HEK293 (cell line): Measurements from ENCODE around the gene FAM131B.

Source experiments
- CTCF ChIA-PET: fragments of 350-600 bp; formaldehyde crosslinking; extraction: SDS; loops from one replicate; lab custom pipeline; 2021; ENCODE audit warnings: antibody characterized with exemption; lab: Yijun Ruan, JAX
- POLR2A ChIA-PET: fragments of 300-600 bp; formaldehyde crosslinking; extraction: SDS; loops from one replicate; lab custom pipeline; 2020; ENCODE audit warnings: antibody characterized with exemption, inconsistent platforms; lab: Yijun Ruan, JAX
- H3K27ac ChIP-seq: fragments of 200-500 bp; sonication (Bioruptor generic); 2 replicates; pipeline ENCODE4 v1.5.1; 2014; ENCODE audit warnings: low read depth, low read length, control low read depth, inconsistent platforms; ENCODE audit errors: extremely low read depth
- H3K36me3 ChIP-seq, 2 experiments: fragments of 200-500 bp in 1 of 2; sonication (Bioruptor generic) in 1 of 2; 1 replicate in 1 of 2; 2 replicates in 1 of 2; pipeline ENCODE4 v1.5.1; 2014 to 2017; ENCODE audit warnings: inconsistent platforms in 2 of 2, low read length in 2 of 2; ENCODE audit not compliant: control insufficient read depth in 2 of 2, insufficient read depth in 1 of 2
- H3K4me1 ChIP-seq: fragments of 200-500 bp; sonication (Bioruptor generic); 2 replicates; pipeline ENCODE4 v1.5.1; 2014; ENCODE audit warnings: mild to moderate bottlenecking, low read length, inconsistent platforms; ENCODE audit not compliant: control insufficient read depth, insufficient read depth
- H3K4me3 ChIP-seq: 2 replicates; pipeline ENCODE4 v1.5.1; 2011; ENCODE audit warnings: low read depth, mild to moderate bottlenecking, control low read depth, low read length, moderate library complexity
- H3K9me3 ChIP-seq: fragments of 200-500 bp; sonication (Bioruptor generic); 2 replicates; pipeline ENCODE4 v1.5.1; 2014; ENCODE audit warnings: low read depth, low read length, inconsistent platforms; ENCODE audit not compliant: control insufficient read depth, insufficient read depth
- GFI1B ChIP-seq: fragments of 450-650 bp; formaldehyde crosslinking; IDR thresholded peaks from 2 replicates; pipeline ENCODE4 v1.5.1; 2016; ENCODE audit warnings: missing biosample characterization, missing genetic modification characterization
- GLI2 ChIP-seq: fragments of 450-650 bp; formaldehyde crosslinking; IDR thresholded peaks from 2 replicates; pipeline ENCODE4; 2017; ENCODE audit warnings: missing biosample characterization, missing genetic modification characterization, low read depth, borderline replicate concordance
- GLIS1 ChIP-seq: fragments of 450-650 bp; formaldehyde crosslinking; IDR thresholded peaks from 2 replicates; pipeline ENCODE4 v1.5.1; 2016; ENCODE audit warnings: missing biosample characterization, missing genetic modification characterization
- HOXA7 ChIP-seq: sonication (generic); formaldehyde crosslinking; IDR thresholded peaks from 2 replicates; pipeline ENCODE4 v1.8.1; 2022; ENCODE audit warnings: missing genetic modification reagents, borderline replicate concordance
- OSR2 ChIP-seq: fragments of 450-650 bp; formaldehyde crosslinking; IDR thresholded peaks from 2 replicates; pipeline ENCODE4 v1.5.1; 2016; ENCODE audit warnings: missing biosample characterization, missing genetic modification characterization
- SCRT1 ChIP-seq: fragments of 450-650 bp; formaldehyde crosslinking; IDR thresholded peaks from 2 replicates; pipeline ENCODE4 v1.5.1; 2016; ENCODE audit warnings: missing biosample characterization, missing genetic modification characterization, borderline replicate concordance
- SP7 ChIP-seq: fragments of 450-650 bp; formaldehyde crosslinking; IDR thresholded peaks from 2 replicates; pipeline ENCODE4 v1.5.1; 2016; ENCODE audit warnings: missing biosample characterization, missing genetic modification characterization
- ZBTB17 ChIP-seq: fragments of 450-650 bp; formaldehyde crosslinking; IDR thresholded peaks from 2 replicates; pipeline ENCODE4 v1.5.1; 2016; ENCODE audit warnings: missing biosample characterization, missing genetic modification characterization
- ZFHX2 ChIP-seq: fragments of 450-650 bp; formaldehyde crosslinking; conservative IDR thresholded peaks from 2 replicates; pipeline ENCODE4 v1.5.1; 2016; ENCODE audit warnings: missing biosample characterization, missing genetic modification characterization
- ZFP3 ChIP-seq: fragments of 450-650 bp; formaldehyde crosslinking; IDR thresholded peaks from 2 replicates; pipeline ENCODE4 v1.5.1; 2016; ENCODE audit warnings: low read depth, missing biosample characterization, missing genetic modification characterization
- ZFP41 ChIP-seq: fragments of 450-650 bp; formaldehyde crosslinking; IDR thresholded peaks from 2 replicates; pipeline ENCODE4 v1.5.1; 2016; ENCODE audit warnings: missing biosample characterization, missing genetic modification characterization, borderline replicate concordance
- ZIC2 ChIP-seq: fragments of 450-650 bp; formaldehyde crosslinking; IDR thresholded peaks from 2 replicates; pipeline ENCODE4 v1.5.1; 2016; ENCODE audit warnings: missing biosample characterization, missing genetic modification characterization
- ZNF133 ChIP-seq: fragments of 450-650 bp; formaldehyde crosslinking; IDR thresholded peaks from 2 replicates; pipeline ENCODE4 v1.5.1; 2016; ENCODE audit warnings: missing biosample characterization, missing genetic modification characterization
- ZNF157 ChIP-seq: fragments of 450-650 bp; formaldehyde crosslinking; IDR thresholded peaks from 2 replicates; pipeline ENCODE4 v1.5.1; 2016; ENCODE audit warnings: missing biosample characterization, missing genetic modification characterization
- ZNF175 ChIP-seq: fragments of 450-650 bp; formaldehyde crosslinking; IDR thresholded peaks from 2 replicates; pipeline ENCODE4 v1.5.1; 2016; ENCODE audit warnings: missing biosample characterization, missing genetic modification characterization
- ZNF202 ChIP-seq: fragments of 450-650 bp; formaldehyde crosslinking; IDR thresholded peaks from 2 replicates; pipeline ENCODE4 v1.5.1; 2016; ENCODE audit warnings: missing biosample characterization, missing genetic modification characterization, borderline replicate concordance
- ZNF223 ChIP-seq: fragments of 450-650 bp; formaldehyde crosslinking; IDR thresholded peaks from 2 replicates; pipeline ENCODE4 v1.5.1; 2016; ENCODE audit warnings: missing biosample characterization, missing genetic modification characterization
- ZNF23 ChIP-seq: fragments of 450-650 bp; formaldehyde crosslinking; IDR thresholded peaks from 2 replicates; pipeline ENCODE4 v1.5.1; 2016; ENCODE audit warnings: missing biosample characterization, missing genetic modification characterization, borderline replicate concordance
- ZNF266 ChIP-seq: fragments of 450-650 bp; formaldehyde crosslinking; IDR thresholded peaks from 2 replicates; pipeline ENCODE4 v1.5.1; 2016; ENCODE audit warnings: missing biosample characterization, missing genetic modification characterization, low read depth
- ZNF629 ChIP-seq: fragments of 450-650 bp; formaldehyde crosslinking; IDR thresholded peaks from 2 replicates; pipeline ENCODE4 v1.5.1; 2017; ENCODE audit warnings: missing biosample characterization, missing genetic modification characterization
- ZNF76 ChIP-seq: fragments of 450-650 bp; formaldehyde crosslinking; IDR thresholded peaks from 2 replicates; pipeline ENCODE4; 2016; ENCODE audit warnings: low read depth, missing biosample characterization, missing genetic modification characterization, borderline replicate concordance
- ZNF830 ChIP-seq: fragments of 450-650 bp; IDR thresholded peaks from 2 replicates; pipeline ENCODE4 v1.5.0; 2018; ENCODE audit warnings: missing biosample characterization, missing genetic modification characterization, low read depth, mild to moderate bottlenecking, moderate library complexity
- ZNF837 ChIP-seq: fragments of 450-650 bp; formaldehyde crosslinking; IDR thresholded peaks from 2 replicates; pipeline ENCODE4 v1.5.1; 2016; ENCODE audit warnings: missing biosample characterization, missing genetic modification characterization
- TF ChIP-seq, protein P1 (sequence below): fragments of 450-650 bp; formaldehyde crosslinking; IDR thresholded peaks from 2 replicates; pipeline ENCODE4 v1.5.1; 2016; ENCODE audit warnings: missing biosample characterization, missing genetic modification characterization
- TF ChIP-seq, protein P2 (sequence below): fragments of 450-650 bp; formaldehyde crosslinking; IDR thresholded peaks from 2 replicates; pipeline ENCODE4 v1.5.1; 2016; ENCODE audit warnings: missing biosample characterization, missing genetic modification characterization
- TF ChIP-seq, protein P3 (sequence below): fragments of 450-650 bp; formaldehyde crosslinking; IDR thresholded peaks from 2 replicates; pipeline ENCODE4 v1.5.1; 2016; ENCODE audit warnings: missing biosample characterization, missing genetic modification characterization
- TF ChIP-seq, protein P4 (sequence below): fragments of 450-650 bp; formaldehyde crosslinking; IDR thresholded peaks from 2 replicates; pipeline ENCODE4 v1.5.1; 2016; ENCODE audit warnings: missing biosample characterization, missing genetic modification characterization

Gene FAM131B

DNA sequence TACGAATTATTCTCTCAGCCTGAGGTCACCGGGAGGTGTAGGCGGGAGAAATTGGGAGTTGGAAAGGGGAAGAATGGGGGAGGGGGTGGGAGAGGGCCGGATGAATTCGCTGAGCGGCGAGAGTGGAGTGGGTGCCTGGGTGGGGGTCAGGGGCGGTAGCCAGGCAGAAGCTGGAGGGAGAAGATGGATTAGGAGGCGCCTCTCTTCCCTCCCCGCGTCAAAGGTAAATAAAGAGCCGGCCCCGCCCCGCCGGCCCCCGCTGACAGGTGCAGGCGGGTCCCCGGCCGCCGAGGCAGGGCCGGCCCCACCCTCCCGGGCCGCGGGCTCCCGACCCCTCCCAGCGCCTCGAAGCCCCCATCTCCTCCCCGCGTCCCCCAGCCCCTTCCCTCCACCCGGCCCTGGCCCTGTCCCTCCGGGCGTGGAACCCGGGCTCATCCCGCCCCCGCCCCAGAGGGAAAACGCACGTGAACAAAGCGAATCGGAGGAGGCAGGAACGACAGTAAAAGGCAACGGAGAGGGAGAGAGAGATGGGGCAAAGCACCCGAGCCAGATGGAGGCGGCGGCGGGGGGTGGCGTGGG is 872 bp downstream of the FAM131B start (continued):
- TF ChIP-seq, protein P1, sequence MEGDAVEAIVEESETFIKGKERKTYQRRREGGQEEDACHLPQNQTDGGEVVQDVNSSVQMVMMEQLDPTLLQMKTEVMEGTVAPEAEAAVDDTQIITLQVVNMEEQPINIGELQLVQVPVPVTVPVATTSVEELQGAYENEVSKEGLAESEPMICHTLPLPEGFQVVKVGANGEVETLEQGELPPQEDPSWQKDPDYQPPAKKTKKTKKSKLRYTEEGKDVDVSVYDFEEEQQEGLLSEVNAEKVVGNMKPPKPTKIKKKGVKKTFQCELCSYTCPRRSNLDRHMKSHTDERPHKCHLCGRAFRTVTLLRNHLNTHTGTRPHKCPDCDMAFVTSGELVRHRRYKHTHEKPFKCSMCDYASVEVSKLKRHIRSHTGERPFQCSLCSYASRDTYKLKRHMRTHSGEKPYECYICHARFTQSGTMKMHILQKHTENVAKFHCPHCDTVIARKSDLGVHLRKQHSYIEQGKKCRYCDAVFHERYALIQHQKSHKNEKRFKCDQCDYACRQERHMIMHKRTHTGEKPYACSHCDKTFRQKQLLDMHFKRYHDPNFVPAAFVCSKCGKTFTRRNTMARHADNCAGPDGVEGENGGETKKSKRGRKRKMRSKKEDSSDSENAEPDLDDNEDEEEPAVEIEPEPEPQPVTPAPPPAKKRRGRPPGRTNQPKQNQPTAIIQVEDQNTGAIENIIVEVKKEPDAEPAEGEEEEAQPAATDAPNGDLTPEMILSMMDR, result no peak
- TF ChIP-seq ZBTB17 (tag by site-specific recombination), result no peak
- TF ChIP-seq ZNF23 (tag by site-specific recombination), result no peak
- TF ChIP-seq OSR2, result peak; percentile 56; the same call in 1 of the 2 replicates
- no peak for TF ChIP-seq ZNF133 (tag by site-specific recombination)
- TF ChIP-seq, protein P2, sequence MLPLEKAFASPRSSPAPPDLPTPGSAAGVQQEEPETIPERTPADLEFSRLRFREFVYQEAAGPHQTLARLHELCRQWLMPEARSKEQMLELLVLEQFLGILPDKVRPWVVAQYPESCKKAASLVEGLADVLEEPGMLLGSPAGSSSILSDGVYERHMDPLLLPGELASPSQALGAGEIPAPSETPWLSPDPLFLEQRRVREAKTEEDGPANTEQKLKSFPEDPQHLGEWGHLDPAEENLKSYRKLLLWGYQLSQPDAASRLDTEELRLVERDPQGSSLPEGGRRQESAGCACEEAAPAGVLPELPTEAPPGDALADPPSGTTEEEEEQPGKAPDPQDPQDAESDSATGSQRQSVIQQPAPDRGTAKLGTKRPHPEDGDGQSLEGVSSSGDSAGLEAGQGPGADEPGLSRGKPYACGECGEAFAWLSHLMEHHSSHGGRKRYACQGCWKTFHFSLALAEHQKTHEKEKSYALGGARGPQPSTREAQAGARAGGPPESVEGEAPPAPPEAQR (tag by site-specific recombination), result no peak
- no peak for TF ChIP-seq GLI2 (tag by site-specific recombination)
- TF ChIP-seq, protein P3, sequence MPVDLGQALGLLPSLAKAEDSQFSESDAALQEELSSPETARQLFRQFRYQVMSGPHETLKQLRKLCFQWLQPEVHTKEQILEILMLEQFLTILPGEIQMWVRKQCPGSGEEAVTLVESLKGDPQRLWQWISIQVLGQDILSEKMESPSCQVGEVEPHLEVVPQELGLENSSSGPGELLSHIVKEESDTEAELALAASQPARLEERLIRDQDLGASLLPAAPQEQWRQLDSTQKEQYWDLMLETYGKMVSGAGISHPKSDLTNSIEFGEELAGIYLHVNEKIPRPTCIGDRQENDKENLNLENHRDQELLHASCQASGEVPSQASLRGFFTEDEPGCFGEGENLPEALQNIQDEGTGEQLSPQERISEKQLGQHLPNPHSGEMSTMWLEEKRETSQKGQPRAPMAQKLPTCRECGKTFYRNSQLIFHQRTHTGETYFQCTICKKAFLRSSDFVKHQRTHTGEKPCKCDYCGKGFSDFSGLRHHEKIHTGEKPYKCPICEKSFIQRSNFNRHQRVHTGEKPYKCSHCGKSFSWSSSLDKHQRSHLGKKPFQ (tag by site-specific recombination), result no peak
- no peak for TF ChIP-seq ZNF223 (tag by site-specific recombination)
- no peak for TF ChIP-seq ZNF76
- peak; percentile 87 for TF ChIP-seq ZFHX2 (tag by site-specific recombination)
- TF ChIP-seq, all 188 proteins: peak for 10

DNA sequence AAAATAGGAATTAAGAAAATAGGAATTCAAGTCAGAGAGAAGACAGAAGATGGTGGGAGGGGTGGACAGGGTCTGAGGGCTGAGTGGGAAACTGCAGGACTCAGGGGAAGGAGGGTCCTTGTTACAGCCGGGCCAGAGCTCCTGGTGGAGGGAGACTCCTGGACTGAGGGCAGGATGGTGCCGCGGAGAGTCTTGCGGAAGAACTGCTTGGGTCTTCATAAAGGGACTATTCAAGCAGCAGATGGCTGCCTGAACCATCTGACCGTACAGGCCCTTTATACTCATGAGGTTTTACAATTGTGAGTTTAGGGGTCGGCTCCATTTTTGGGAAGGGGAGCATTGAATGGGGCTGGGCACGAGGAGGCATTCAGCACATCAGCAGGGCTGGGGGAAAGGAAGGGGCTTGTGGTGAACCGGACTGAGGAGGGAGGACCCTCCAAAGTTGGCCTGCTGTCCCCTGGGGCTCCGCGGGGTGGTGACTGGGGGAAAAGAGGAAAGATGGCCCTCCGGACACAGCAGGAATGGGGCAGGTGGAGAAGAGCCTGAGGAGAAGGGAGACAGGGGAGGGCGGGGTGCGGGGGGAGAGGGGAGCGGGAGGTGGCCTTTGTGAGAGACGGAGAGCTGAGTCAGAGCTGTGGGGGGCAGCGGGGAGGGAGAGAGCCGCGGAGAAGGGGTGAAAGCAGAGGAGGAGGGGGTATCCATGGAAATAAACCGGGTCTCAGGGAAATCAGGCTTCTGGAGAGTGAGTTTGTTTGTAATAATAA is 1.5 kb downstream of the FAM131B start:
- Histone ChIP-seq H3K4me1 (no peaks in the 10 kb centered on the region), H3K36me3 (peaks cover 0 to 22% of the 10 kb centered on the region in 2 experiments; a peak in 1 of 3 replicates), H3K4me3 (no peak overlapping the region), H3K27ac (no peak overlapping the region), H3K9me3 (no peaks in the 10 kb centered on the region)
- TF ChIP-seq ZNF629 (tag by site-specific recombination) (no peak), SP7 (tag by site-specific recombination) (peak; percentile 47; the same call in 1 of the 2 replicates), ZIC2 (tag by site-specific recombination) (peak; percentile 48), GLIS1 (tag by site-specific recombination) (peak; percentile 71), SCRT1 (tag by site-specific recombination) (no peak)
- CTCF ChIA-PET, result interaction anchor here (0.7 to 1.5 kb wide), 3 partner anchors 16 to 146 kb away, joined by 4 to 6 read pairs (median 6); no protein-coding TSS in a partner anchor
- POLR2A ChIA-PET, result no interaction called here

DNA sequence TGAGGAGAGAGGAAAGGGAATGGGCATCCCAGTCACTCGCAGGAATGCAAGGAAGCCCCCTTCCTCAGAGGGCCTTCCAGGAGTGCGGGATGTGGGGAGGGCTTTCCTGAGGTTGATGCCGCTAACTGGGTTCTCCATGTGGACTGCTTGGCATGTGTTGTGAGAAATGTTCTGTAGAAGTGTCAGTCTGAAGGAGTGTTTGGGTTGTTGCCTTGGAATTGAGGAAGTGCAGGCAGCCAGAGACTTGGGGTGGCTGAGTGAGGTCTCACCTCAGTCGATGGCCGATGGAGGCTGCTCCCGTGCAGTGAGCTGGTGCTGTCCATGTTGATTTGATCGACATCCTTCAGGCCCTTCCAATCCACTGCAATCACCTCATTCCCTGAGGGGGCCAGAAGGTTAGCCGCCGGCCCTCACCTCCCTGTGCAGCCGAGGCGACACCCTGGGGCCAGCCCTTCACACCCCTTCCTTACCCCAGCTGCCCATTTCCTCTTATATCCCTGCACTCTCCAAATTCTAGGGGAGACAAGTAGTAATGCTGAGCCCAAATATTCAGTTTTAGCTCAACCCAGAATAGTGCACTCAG is 2.7 kb downstream of the FAM131B start:
- ChIA-PET POLR2A (no interaction called here), CTCF (interaction anchor here (0.7 to 1.5 kb wide), 4 partner anchors 12 to 145 kb away, joined by 3 to 6 read pairs (median 5); no protein-coding TSS in a partner anchor)
- Histone ChIP-seq H3K4me1 (no peaks in the 10 kb centered on the region), H3K4me3 (no peak overlapping the region), H3K27ac (no peak overlapping the region), H3K36me3 (peaks cover 0 to 32% of the 10 kb centered on the region in 2 experiments; a peak in 1 of 3 replicates), H3K9me3 (no peaks in the 10 kb centered on the region)
- no peak for TF ChIP-seq ZNF133 (tag by site-specific recombination)
- TF ChIP-seq GFI1B (tag by site-specific recombination), result no peak
- no peak for TF ChIP-seq ZNF175
- no peak for TF ChIP-seq HOXA7 (CRISPR knock-in tag)
- no peak for TF ChIP-seq ZFP41 (tag by site-specific recombination)
- TF ChIP-seq, protein P4, sequence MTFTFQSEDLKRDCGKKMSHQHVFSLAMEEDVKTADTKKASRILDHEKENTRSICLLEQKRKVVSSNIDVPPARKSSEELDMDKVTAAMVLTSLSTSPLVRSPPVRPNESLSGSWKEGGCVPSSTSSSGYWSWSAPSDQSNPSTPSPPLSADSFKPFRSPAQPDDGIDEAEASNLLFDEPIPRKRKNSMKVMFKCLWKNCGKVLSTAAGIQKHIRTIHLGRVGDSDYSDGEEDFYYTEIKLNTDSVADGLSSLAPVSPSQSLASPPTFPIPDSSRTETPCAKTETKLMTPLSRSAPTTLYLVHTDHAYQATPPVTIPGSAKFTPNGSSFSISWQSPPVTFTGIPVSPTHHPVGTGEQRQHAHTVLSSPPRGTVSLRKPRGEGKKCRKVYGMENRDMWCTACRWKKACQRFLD (tag by site-specific recombination), result no peak
- TF ChIP-seq ZNF837, result no peak
- TF ChIP-seq ZNF157, result no peak
- TF ChIP-seq ZNF266 (tag by site-specific recombination), result no peak
- no peak for TF ChIP-seq ZFP3 (tag by site-specific recombination)
- TF ChIP-seq SP7 (tag by site-specific recombination), result no peak
- TF ChIP-seq ZNF202 (tag by site-specific recombination), result no peak
- TF ChIP-seq ZNF830 (tag by site-specific recombination), result no peak
